ENCODE results near the gene CACNG3. TPM values are rescaled to one million over a fixed set of nuclear protein-coding genes. Genes with fewer than 3 reads are reported as not detected.

The CACNG3 gene
- total RNA-seq, 1 donor from 2014 or later, result not detected

GRCh38 chr16:24257958-24258357 lies 1.8 kb downstream of the CACNG3 start:
- Mint-ChIP-seq H3K36me3 (ENCODE audit: unreplicated experiment) (no peaks in the 10 kb centered on the region), H3K9me3 (ENCODE audit: unreplicated experiment) (peaks cover 7% of the 10 kb centered on the region), H3K27me3 (ENCODE audit: unreplicated experiment) (no peaks in the 10 kb centered on the region), H3K27ac (ENCODE audit: unreplicated experiment) (no peak overlapping the region), H3K4me1 (ENCODE audit: unreplicated experiment) (no peaks in the 10 kb centered on the region), H3K4me3 (ENCODE audit: unreplicated experiment) (no peak overlapping the region)
- DNase-seq (ENCODE audit: extremely low spot score, unreplicated experiment), result no peak
- TF ChIP-seq CTCF (IDR thresholded peaks at IDR 0.05), result no peak

- no peak for TF ChIP-seq CTCF (IDR thresholded peaks at IDR 0.05)
- Mint-ChIP-seq H3K4me1 (ENCODE audit: unreplicated experiment) (no peaks in the 10 kb centered on the region), H3K36me3 (ENCODE audit: unreplicated experiment) (no peaks in the 10 kb centered on the region), H3K9me3 (ENCODE audit: unreplicated experiment) (peaks cover 7% of the 10 kb centered on the region), H3K4me3 (ENCODE audit: unreplicated experiment) (no peak overlapping the region), H3K27me3 (ENCODE audit: unreplicated experiment) (no peaks in the 10 kb centered on the region), H3K27ac (ENCODE audit: unreplicated experiment) (no peak overlapping the region)
- no peak for DNase-seq (ENCODE audit: extremely low spot score, unreplicated experiment)
Observed at GRCh38 chr16:24258791-24259190, 2.7 kb downstream of the CACNG3 start.

GRCh38 chr16:24262816-24263215 lies 6.7 kb downstream of the CACNG3 start:
- H3K4me3 Mint-ChIP-seq (ENCODE audit: unreplicated experiment), result no peak overlapping the region
- no peaks in the 10 kb centered on the region for H3K4me1 Mint-ChIP-seq (ENCODE audit: unreplicated experiment)
- no peak overlapping the region for H3K27ac Mint-ChIP-seq (ENCODE audit: unreplicated experiment)
- TF ChIP-seq CTCF (IDR thresholded peaks at IDR 0.05), result no peak
- H3K27me3 Mint-ChIP-seq (ENCODE audit: unreplicated experiment), result no peaks in the 10 kb centered on the region
- DNase-seq (ENCODE audit: extremely low spot score, unreplicated experiment), result no peak
- peaks cover 10% of the 10 kb centered on the region for H3K9me3 Mint-ChIP-seq (ENCODE audit: unreplicated experiment)
- no peaks in the 10 kb centered on the region for H3K36me3 Mint-ChIP-seq (ENCODE audit: unreplicated experiment)

GRCh38 chr16:24270721-24271442 lies 14.7 kb downstream of the CACNG3 start:
- no peak for DNase-seq (ENCODE audit: extremely low spot score, unreplicated experiment)
- Mint-ChIP-seq H3K27ac (ENCODE audit: unreplicated experiment) (no peak overlapping the region), H3K36me3 (ENCODE audit: unreplicated experiment) (no peaks in the 10 kb centered on the region), H3K4me3 (ENCODE audit: unreplicated experiment) (no peak overlapping the region), H3K9me3 (ENCODE audit: unreplicated experiment) (peaks cover 9% of the 10 kb centered on the region), H3K27me3 (ENCODE audit: unreplicated experiment) (no peaks in the 10 kb centered on the region), H3K4me1 (ENCODE audit: unreplicated experiment) (no peaks in the 10 kb centered on the region)
- TF ChIP-seq CTCF (IDR thresholded peaks at IDR 0.05), result no peak

GRCh38 chr16:24272379-24272778 lies 16.2 kb downstream of the CACNG3 start:
- no peak for DNase-seq (ENCODE audit: extremely low spot score, unreplicated experiment)
- no peaks in the 10 kb centered on the region for H3K4me1 Mint-ChIP-seq (ENCODE audit: unreplicated experiment)
- peaks cover 13% of the 10 kb centered on the region for H3K9me3 Mint-ChIP-seq (ENCODE audit: unreplicated experiment)
- H3K27me3 Mint-ChIP-seq (ENCODE audit: unreplicated experiment), result no peaks in the 10 kb centered on the region
- H3K4me3 Mint-ChIP-seq (ENCODE audit: unreplicated experiment), result no peak overlapping the region
- no peak for TF ChIP-seq CTCF (IDR thresholded peaks at IDR 0.05)
- H3K36me3 Mint-ChIP-seq (ENCODE audit: unreplicated experiment), result no peaks in the 10 kb centered on the region
- H3K27ac Mint-ChIP-seq (ENCODE audit: unreplicated experiment), result no peak overlapping the region

Measured in osteocyte (in vitro differentiated cells).